Lower lobe of right lung (tissue), 2 donors: ENCODE measurements around the gene SKP1. TPM values are rescaled to one million over a fixed set of nuclear protein-coding genes. Genes with fewer than 3 reads are reported as not detected.

Experiments used
- ATAC-seq, 2 donors: fragments of 200-7000 bp; cut with Tn5 transposase; one replicate each; pipeline ENCODE4 v1.9.1; 2020 to 2022; ENCODE audit warnings: mild to moderate bottlenecking in 2 of 2, moderate library complexity in 2 of 2
- DNase-seq: peaks from one replicate; pipeline ENCODE4 v3.0.0-alpha.2; 2020
- H3K27ac ChIP-seq: fragments of 200-600 bp; one replicate; pipeline ENCODE4 v1.8.0; 2022
- H3K27me3 ChIP-seq: fragments of 200-600 bp; one replicate; pipeline ENCODE4 v1.8.0; 2022; ENCODE audit warnings: low read depth
- H3K36me3 ChIP-seq: fragments of 200-600 bp; one replicate; pipeline ENCODE4 v1.8.0; 2022; ENCODE audit warnings: mild to moderate bottlenecking
- H3K4me1 ChIP-seq: fragments of 200-600 bp; one replicate; pipeline ENCODE4 v1.8.0; 2022
- H3K4me3 ChIP-seq: fragments of 200-600 bp; one replicate; pipeline ENCODE4 v1.8.0; 2022; ENCODE audit warnings: mild to moderate bottlenecking
- H3K9me3 ChIP-seq: fragments of 200-600 bp; one replicate; pipeline ENCODE4 v1.8.0; 2022
- intact Hi-C: fragments of 100-400 bp; cut with DNase I; formaldehyde crosslinking; loops from one replicate; pipeline ENCODE4 v1.11.0; 2022
- total RNA-seq: library from RNA; stranded (reverse); fragmentation: NEBNext Ultra II Directional; extraction: Animal tissue kit (Norgen Biotek cat#: 25700); gene quantifications from one replicate; pipeline ENCODE4 v1.2.1, GENCODE V29; 2021
- TF ChIP-seq, protein P1 (sequence below): fragments of 200-600 bp; IDR thresholded peaks from one replicate; pipeline ENCODE4 v1.8.0; 2022; ENCODE audit warnings: antibody characterized with exemption, mild to moderate bottlenecking
- donor health status: DM: no; HTN: yes; CAD: no; lungs with severe emphysema.

The SKP1 gene
- total RNA-seq, 1 donor from 2014 or later: 249 TPM

DNA sequence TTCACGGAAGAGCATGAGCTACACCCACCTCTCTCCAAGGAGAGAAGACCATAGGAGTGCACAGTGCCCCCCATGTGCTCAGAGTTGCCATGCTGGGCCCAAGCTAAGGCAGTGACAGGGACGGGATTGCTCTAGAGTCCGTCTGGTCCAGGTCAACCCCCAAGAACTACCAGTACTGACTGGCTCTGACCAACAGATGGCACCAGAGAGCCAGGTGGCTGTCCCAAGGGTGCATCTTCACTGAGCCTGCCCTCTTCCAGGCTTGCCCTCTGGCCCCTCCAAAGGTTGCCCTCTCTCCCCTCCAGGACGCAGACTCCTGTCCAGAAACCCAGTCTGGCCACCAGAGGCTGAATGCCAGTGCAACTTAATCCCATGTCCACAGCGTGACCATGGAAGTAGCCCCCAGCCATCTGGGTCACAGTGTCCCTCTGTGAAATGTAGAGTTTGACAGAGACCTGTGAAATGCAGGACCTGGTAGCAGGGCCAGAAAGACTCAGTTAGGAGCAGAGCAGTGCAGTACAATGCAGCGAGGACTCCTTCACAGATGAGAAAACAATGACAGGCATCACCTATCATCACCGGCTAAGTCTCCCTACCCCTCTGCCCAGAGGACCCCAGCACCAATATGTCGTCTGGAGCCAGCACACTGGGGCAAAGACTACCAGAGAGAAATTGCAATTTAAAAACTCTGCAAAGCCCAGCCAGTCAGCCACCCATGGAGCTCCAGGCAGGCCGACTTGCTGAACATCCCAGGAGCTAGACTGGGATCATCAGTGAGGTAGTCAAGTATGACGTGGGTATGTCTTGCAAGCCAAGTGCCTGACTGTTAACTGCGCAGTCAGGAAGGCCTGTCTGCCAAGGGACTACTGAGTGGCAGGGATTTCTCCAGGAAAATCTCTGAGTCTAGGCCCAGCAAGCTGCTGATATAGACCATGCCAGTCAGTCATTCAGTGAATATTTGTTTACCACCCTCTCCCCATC, 7.7 kb upstream of the SKP1 start:
- DNase-seq (peak; percentile 73), ATAC-seq (peak; percentile 90 to 94)
- Histone ChIP-seq H3K27ac (no peak overlapping the region), H3K27me3 (no peaks in the 10 kb centered on the region), H3K9me3 (no peaks in the 10 kb centered on the region), H3K4me1 (no peaks in the 10 kb centered on the region), H3K36me3 (no peaks in the 10 kb centered on the region), H3K4me3 (no peak overlapping the region)
- intact Hi-C loops: loop anchor here (5.0 kb wide), 1 partner anchor 103 kb away; no protein-coding TSS in a partner anchor
- TF ChIP-seq, protein P1, sequence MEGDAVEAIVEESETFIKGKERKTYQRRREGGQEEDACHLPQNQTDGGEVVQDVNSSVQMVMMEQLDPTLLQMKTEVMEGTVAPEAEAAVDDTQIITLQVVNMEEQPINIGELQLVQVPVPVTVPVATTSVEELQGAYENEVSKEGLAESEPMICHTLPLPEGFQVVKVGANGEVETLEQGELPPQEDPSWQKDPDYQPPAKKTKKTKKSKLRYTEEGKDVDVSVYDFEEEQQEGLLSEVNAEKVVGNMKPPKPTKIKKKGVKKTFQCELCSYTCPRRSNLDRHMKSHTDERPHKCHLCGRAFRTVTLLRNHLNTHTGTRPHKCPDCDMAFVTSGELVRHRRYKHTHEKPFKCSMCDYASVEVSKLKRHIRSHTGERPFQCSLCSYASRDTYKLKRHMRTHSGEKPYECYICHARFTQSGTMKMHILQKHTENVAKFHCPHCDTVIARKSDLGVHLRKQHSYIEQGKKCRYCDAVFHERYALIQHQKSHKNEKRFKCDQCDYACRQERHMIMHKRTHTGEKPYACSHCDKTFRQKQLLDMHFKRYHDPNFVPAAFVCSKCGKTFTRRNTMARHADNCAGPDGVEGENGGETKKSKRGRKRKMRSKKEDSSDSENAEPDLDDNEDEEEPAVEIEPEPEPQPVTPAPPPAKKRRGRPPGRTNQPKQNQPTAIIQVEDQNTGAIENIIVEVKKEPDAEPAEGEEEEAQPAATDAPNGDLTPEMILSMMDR: peak; percentile 92

DNA sequence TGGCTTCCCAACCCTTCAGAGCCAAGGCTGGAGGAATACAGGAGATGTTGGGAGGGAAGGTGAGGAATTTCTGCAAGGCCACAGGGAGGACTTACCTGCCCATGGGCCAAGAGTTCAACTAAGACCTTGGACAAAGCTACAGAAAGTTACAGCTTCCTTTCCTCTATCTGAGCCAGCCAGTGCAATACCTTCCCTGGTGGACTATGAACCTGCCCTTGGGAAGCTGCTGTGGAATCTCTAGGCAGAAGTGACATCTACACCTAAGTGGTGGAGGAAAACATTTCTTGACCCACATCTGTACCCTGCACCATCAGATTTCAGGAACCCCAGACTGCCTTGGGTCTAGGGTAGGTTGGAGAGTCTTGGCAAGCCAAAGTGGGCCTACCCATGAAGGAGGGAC, 6.7 kb upstream of the SKP1 start:
- no peak for ATAC-seq
- Histone ChIP-seq H3K9me3 (no peaks in the 10 kb centered on the region), H3K4me1 (no peaks in the 10 kb centered on the region), H3K27ac (no peak overlapping the region), H3K27me3 (no peaks in the 10 kb centered on the region), H3K4me3 (no peak overlapping the region), H3K36me3 (no peaks in the 10 kb centered on the region)
- TF ChIP-seq, protein P1: no peak
- no peak for DNase-seq
- intact Hi-C loops: no loop called here

DNA sequence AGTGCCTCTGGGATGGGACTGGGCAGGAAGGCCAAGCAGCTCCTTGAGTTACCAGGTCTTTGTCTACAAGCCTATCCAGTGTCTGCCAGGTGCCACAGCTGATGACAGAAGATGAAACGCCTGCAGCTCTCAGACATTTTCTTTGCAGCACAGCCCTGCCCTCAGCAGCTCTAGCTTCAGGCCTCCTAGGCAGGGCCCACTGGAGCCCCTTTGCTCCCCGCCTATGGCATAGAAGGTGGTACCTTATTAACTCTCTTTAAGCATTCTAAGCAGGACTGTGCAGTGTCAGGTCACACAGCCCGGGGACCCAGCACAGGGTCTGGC, 1.3 kb upstream of the SKP1 start:
- DNase-seq (no peak), ATAC-seq (no peak)
- TF ChIP-seq, protein P1: no peak
- peaks cover 7% of the 10 kb centered on the region for H3K36me3 ChIP-seq
- H3K4me1 ChIP-seq: peaks cover 35% of the 10 kb centered on the region
- intact Hi-C loops: no loop called here
- H3K9me3 ChIP-seq: no peaks in the 10 kb centered on the region
- H3K27me3 ChIP-seq: no peaks in the 10 kb centered on the region
- H3K27ac ChIP-seq: peak overlapping the region; percentile 100
- H3K4me3 ChIP-seq: peak overlapping the region; percentile 83

DNA sequence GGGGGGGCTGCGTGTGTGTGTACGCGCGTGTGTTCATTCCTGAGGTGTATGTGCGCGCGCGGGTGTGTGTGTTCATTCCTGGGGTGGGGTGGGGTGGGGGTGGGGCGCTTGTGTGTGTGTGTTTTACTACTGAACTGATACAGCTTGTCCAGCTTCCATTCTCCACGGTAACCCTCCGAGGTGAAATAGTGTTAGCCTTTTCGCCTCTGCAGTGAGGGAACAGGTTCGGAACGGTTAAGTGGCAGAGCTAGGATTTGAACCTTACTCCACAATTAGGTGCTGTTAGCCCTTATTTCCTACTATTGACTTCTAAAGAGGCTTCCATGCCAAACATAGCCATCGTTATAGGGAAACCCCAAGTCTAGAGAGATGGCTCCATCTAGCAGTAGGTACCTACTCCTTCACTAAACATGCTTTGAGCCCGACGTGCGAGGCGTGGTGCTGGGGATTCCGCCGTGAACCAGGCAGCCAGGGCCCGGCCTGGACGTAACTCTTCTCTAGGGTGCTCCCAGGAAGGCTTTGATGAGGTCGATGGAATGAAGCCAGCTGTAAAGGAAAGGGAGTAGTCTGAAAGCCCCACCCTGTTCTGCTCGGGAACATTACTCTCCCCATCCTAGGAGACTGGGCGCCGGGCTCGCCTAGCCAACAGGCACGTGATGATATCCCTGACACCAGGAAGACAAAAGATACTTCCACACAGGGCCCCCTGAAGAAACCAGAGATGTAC, 782 bp upstream of the SKP1 start:
- TF ChIP-seq, protein P1: no peak
- peaks cover 12% of the 10 kb centered on the region for H3K36me3 ChIP-seq
- H3K9me3 ChIP-seq: no peaks in the 10 kb centered on the region
- peak overlapping the region; percentile 100 for H3K27ac ChIP-seq
- peaks cover 35% of the 10 kb centered on the region for H3K4me1 ChIP-seq
- ATAC-seq (peak; percentile 40 to 70), DNase-seq (peak; percentile 78)
- no peaks in the 10 kb centered on the region for H3K27me3 ChIP-seq
- peak overlapping the region; percentile 83 for H3K4me3 ChIP-seq
- intact Hi-C loops: no loop called here

DNA sequence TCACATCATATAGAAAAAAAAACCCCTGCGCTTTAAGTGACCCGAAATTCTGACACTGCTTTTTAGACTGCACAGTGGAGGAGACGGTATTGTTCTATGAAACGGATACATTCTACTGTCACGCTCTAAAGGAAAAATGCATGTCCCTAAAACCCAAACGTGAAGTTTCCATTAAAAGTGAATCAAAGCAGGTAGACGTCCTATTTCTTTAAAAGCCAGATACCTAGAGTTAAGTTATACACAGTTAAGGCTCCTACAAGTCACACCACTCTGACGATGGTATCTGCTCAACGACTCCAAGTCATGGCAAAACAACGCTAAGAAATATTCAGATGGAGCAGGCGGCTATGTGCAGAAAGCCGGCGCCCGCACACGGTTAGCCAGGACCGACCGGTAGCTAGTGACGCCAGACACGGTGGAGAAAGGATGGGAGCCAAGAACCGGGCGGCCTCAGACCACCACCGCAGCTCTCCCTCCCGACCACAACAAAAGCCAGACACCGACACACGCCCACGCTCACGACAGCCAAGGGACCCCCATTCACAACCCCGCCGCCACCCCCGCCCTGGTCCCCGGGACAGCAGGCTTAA, 734 bp downstream of the SKP1 start:
- no peak for DNase-seq
- peak overlapping the region; percentile 83 for H3K4me3 ChIP-seq
- H3K27ac ChIP-seq: peak overlapping the region; percentile 100
- TF ChIP-seq, protein P1: no peak
- peaks cover 35% of the 10 kb centered on the region for H3K4me1 ChIP-seq
- H3K27me3 ChIP-seq: no peaks in the 10 kb centered on the region
- H3K36me3 ChIP-seq: peaks cover 27% of the 10 kb centered on the region
- H3K9me3 ChIP-seq: no peaks in the 10 kb centered on the region
- ATAC-seq: peak; percentile 38 to 61
- intact Hi-C loops: no loop called here
